ENCODE results near the gene SIN3A.
A peak's percentile ranks its signal among the peaks of the same experiment; 100 is the strongest.

Gene SIN3A

GRCh38 chr15:75451202-75451673, 252 bp downstream of the SIN3A start:
- TF ChIP-seq TAF1 (IDR thresholded peaks at IDR 0.05; ENCODE audit: low read depth) = 0 out of 2 replicates have a peak, but pooled peaks have one; percentile 11
- no peak for TF ChIP-seq TCF12 (IDR thresholded peaks at IDR 0.05; ENCODE audit: low read depth)
- TF ChIP-seq RAD21 (IDR thresholded peaks at IDR 0.05; ENCODE audit: low read depth) = no peak

- TF ChIP-seq REST (IDR thresholded peaks at IDR 0.05; ENCODE audit: low read depth) = no peak
- no peak for TF ChIP-seq TEAD4 (IDR thresholded peaks at IDR 0.05)
- TF ChIP-seq YY1 (IDR thresholded peaks at IDR 0.05; ENCODE audit: low read depth) = no peak
- peak; percentile 21; the same call in 1 of the 2 replicates for TF ChIP-seq TAF1 (IDR thresholded peaks at IDR 0.05; ENCODE audit: low read depth)
- TF ChIP-seq EGR1 (IDR thresholded peaks at IDR 0.05) = no peak
- TF ChIP-seq TCF12 (IDR thresholded peaks at IDR 0.05; ENCODE audit: low read depth) = peak; percentile 48
- 0 out of 2 replicates have a peak, but pooled peaks have one; percentile 10 for TF ChIP-seq EP300 (IDR thresholded peaks at IDR 0.05; ENCODE audit: borderline replicate concordance)
- no peak for TF ChIP-seq NFIC (IDR thresholded peaks at IDR 0.05)
- TF ChIP-seq ZBTB7A (IDR thresholded peaks at IDR 0.05; ENCODE audit: low read depth) = no peak
- TF ChIP-seq MAX (IDR thresholded peaks at IDR 0.05) = peak; percentile 61
- no peak for TF ChIP-seq CEBPB (IDR thresholded peaks at IDR 0.05)
Observed at GRCh38 chr15:75450307-75451201, 936 bp downstream of the SIN3A start.

GRCh38 chr15:75449585-75450306, 1.7 kb downstream of the SIN3A start:
- TF ChIP-seq FOXM1 (IDR thresholded peaks at IDR 0.05; ENCODE audit: borderline replicate concordance, low read depth) (no peak), CREB1 (IDR thresholded peaks at IDR 0.05; ENCODE audit: low read depth) (no peak), REST (IDR thresholded peaks at IDR 0.05; ENCODE audit: low read depth) (no peak), NFIC (IDR thresholded peaks at IDR 0.05) (no peak), TAF1 (IDR thresholded peaks at IDR 0.05; ENCODE audit: low read depth) (no peak), ZBTB7A (IDR thresholded peaks at IDR 0.05; ENCODE audit: low read depth) (no peak), YY1 (IDR thresholded peaks at IDR 0.05; ENCODE audit: low read depth) (no peak), USF1 (IDR thresholded peaks at IDR 0.05) (no peak), MAX (IDR thresholded peaks at IDR 0.05) (no peak), TCF12 (IDR thresholded peaks at IDR 0.05; ENCODE audit: low read depth) (no peak), RAD21 (IDR thresholded peaks at IDR 0.05; ENCODE audit: low read depth) (no peak)

- TF ChIP-seq MAX (IDR thresholded peaks at IDR 0.05) (no peak), EGR1 (IDR thresholded peaks at IDR 0.05) (no peak), TAF1 (IDR thresholded peaks at IDR 0.05; ENCODE audit: low read depth) (no peak), RAD21 (IDR thresholded peaks at IDR 0.05; ENCODE audit: low read depth) (no peak), CREB1 (IDR thresholded peaks at IDR 0.05; ENCODE audit: low read depth) (no peak), CEBPB (IDR thresholded peaks at IDR 0.05) (no peak), EP300 (IDR thresholded peaks at IDR 0.05; ENCODE audit: borderline replicate concordance) (no peak), REST (IDR thresholded peaks at IDR 0.05; ENCODE audit: low read depth) (no peak), YY1 (IDR thresholded peaks at IDR 0.05; ENCODE audit: low read depth) (no peak), TEAD4 (IDR thresholded peaks at IDR 0.05) (no peak), NFIC (IDR thresholded peaks at IDR 0.05) (no peak)
Observed at GRCh38 chr15:75446151-75446550, 5.3 kb downstream of the SIN3A start.

Data from Ishikawa (cell line).